DOHH2 (cell line): ENCODE results near the gene BTG4.
A peak's percentile ranks its signal among the peaks of the same experiment; 100 is the strongest.

Source experiments
- H3F3A ChIP-seq: fragments of 200-600 bp; sonication (generic), shearing (Covaris generic); 2 replicates; pipeline ENCODE4 v1.6.0; 2016; ENCODE audit warnings: antibody characterized with exemption, mild to moderate bottlenecking; ENCODE audit not compliant: control insufficient read depth, insufficient read depth
- H3K27ac ChIP-seq: fragments of 200-600 bp; sonication (generic); 2 replicates; pipeline ENCODE4 v1.5.1; 2014; ENCODE audit warnings: low read depth, mild to moderate bottlenecking, low read length, moderate library complexity
- H3K27me3 ChIP-seq: fragments of 200-600 bp; sonication (generic); 2 replicates; pipeline ENCODE4 v1.6.1; 2014; ENCODE audit warnings: mild to moderate bottlenecking, low read length, mixed read lengths; ENCODE audit not compliant: control insufficient read depth
- H3K36me3 ChIP-seq: fragments of 200-600 bp; sonication (generic); 2 replicates; pipeline ENCODE4 v1.6.1; 2014; ENCODE audit warnings: mild to moderate bottlenecking, low read length, moderate library complexity, mixed read lengths; ENCODE audit not compliant: control insufficient read depth
- H3K4me1 ChIP-seq: fragments of 200-600 bp; sonication (generic); 2 replicates; pipeline ENCODE4 v1.6.1; 2014; ENCODE audit warnings: mild to moderate bottlenecking, low read length, mixed read lengths; ENCODE audit not compliant: control insufficient read depth
- H3K4me2 ChIP-seq: fragments of 200-600 bp; sonication (generic); 2 replicates; pipeline ENCODE4 v1.6.0; 2014; ENCODE audit warnings: mild to moderate bottlenecking, low read length, moderate library complexity
- H3K4me3 ChIP-seq: fragments of 200-600 bp; sonication (generic); 2 replicates; pipeline ENCODE4 v1.5.1; 2014; ENCODE audit warnings: mild to moderate bottlenecking, low read length, mixed read lengths
- H3K79me2 ChIP-seq: fragments of 200-600 bp; sonication (generic); 2 replicates; pipeline ENCODE4 v1.6.1; 2014; ENCODE audit warnings: mild to moderate bottlenecking, low read length, mixed read lengths; ENCODE audit not compliant: control insufficient read depth
- H3K9me2 ChIP-seq: fragments of 200-600 bp; sonication (generic); replicated peaks from 2 replicates; pipeline ENCODE4 v1.6.1; 2014; ENCODE audit warnings: mild to moderate bottlenecking, low read length, mixed read lengths; ENCODE audit not compliant: control insufficient read depth
- H3K9me3 ChIP-seq: fragments of 200-600 bp; sonication (generic); 2 replicates; pipeline ENCODE4 v1.6.1; 2014; ENCODE audit warnings: antibody characterized with exemption, low read length, mixed read lengths; ENCODE audit not compliant: control insufficient read depth, insufficient read depth
- H4K20me1 ChIP-seq: fragments of 200-600 bp; sonication (generic); 2 replicates; pipeline ENCODE4 v1.6.0; 2014; ENCODE audit warnings: low read depth, mild to moderate bottlenecking, antibody characterized with exemption, low read length, moderate library complexity; ENCODE audit not compliant: control insufficient read depth, insufficient read depth
- EZH2phosphoT487 ChIP-seq: fragments of 200-600 bp; sonication (generic); IDR thresholded peaks from 2 replicates; pipeline ENCODE4 v1.6.1; 2017; ENCODE audit warnings: borderline replicate concordance, mild to moderate bottlenecking, antibody characterized with exemption, low read length, moderate library complexity, mixed read lengths
- TF ChIP-seq, protein P1 (sequence below): fragments of 200-600 bp; sonication (generic); IDR thresholded peaks from one replicate; pipeline ENCODE4 v1.5.1; 2014; ENCODE audit warnings: antibody characterized with exemption, mild to moderate bottlenecking, low read depth, low read length; ENCODE audit not compliant: poor library complexity, severe bottlenecking

BTG4 gene

DNA sequence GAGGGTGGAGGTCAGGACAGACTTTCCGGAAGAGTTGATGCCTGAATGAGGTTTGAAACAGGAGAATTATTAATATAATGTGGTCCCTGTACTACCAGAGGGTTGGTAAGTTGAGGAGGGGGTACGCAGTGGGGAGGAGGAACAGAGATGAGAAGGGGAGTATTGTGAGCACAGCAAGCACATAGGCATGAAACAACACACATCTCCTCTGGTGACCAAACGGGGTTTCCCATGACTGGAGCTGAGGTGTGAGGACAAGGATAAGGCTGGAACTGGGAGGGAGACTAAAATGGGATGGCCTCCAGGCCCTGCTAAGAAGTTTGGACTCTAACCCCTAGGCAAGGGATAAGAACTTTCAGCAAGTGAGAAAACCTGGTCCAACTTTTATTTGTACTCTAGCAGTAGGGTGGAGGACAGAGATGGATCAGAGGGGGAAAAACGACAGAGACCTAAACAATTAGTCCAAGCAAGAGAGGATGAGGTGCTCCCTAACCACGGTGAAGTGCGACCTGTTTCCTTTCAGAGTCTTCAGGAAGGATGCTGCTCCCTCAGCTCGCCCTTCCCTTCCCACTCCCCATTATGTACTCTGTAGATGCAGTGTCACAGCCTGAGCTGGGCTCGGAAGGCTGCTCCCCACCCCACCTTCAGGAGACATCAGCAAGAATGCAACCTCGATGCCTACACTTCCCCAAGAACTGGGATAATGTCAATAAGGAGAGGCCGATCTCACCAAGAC lies 59.2 kb downstream of the BTG4 start:
- Histone ChIP-seq H3K27me3 (peaks cover 33% of the 10 kb centered on the region), H3K9me2 (no peaks in the 10 kb centered on the region), H3K27ac (no peak overlapping the region), H3K79me2 (no peaks in the 10 kb centered on the region), H4K20me1 (no peaks in the 10 kb centered on the region), H3K4me1 (peaks cover 18% of the 10 kb centered on the region), H3K4me2 (no peak overlapping the region), H3K9me3 (no peaks in the 10 kb centered on the region), H3K36me3 (no peaks in the 10 kb centered on the region), H3K4me3 (no peak overlapping the region), H3F3A (no peaks in the 10 kb centered on the region)
- TF ChIP-seq, protein P1, sequence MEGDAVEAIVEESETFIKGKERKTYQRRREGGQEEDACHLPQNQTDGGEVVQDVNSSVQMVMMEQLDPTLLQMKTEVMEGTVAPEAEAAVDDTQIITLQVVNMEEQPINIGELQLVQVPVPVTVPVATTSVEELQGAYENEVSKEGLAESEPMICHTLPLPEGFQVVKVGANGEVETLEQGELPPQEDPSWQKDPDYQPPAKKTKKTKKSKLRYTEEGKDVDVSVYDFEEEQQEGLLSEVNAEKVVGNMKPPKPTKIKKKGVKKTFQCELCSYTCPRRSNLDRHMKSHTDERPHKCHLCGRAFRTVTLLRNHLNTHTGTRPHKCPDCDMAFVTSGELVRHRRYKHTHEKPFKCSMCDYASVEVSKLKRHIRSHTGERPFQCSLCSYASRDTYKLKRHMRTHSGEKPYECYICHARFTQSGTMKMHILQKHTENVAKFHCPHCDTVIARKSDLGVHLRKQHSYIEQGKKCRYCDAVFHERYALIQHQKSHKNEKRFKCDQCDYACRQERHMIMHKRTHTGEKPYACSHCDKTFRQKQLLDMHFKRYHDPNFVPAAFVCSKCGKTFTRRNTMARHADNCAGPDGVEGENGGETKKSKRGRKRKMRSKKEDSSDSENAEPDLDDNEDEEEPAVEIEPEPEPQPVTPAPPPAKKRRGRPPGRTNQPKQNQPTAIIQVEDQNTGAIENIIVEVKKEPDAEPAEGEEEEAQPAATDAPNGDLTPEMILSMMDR: no peak
- TF ChIP-seq EZH2phosphoT487: no peak

DNA sequence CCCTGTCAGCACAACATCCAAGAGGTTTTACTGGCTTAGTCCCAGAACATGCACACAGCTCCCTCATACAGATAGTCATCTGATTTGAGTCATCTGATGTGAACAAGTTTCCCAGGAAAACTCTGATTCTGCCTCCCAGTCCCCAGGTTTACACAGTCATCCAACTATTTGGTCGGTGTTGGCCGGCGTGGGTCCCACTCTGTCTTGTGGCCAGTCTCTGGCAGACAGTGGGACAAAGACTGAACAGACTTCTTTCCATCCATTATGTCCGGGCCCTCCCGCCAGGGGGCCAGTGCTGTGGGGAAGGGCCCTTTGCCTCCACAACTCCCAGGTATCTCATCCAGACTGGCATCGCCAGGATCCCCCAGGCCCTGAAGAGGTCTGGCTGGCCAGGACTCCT lies 60.0 kb downstream of the BTG4 start:
- Histone ChIP-seq H3K27ac (no peak overlapping the region), H3K79me2 (no peaks in the 10 kb centered on the region), H3K9me2 (no peaks in the 10 kb centered on the region), H3K9me3 (no peaks in the 10 kb centered on the region), H3K4me1 (peaks cover 18% of the 10 kb centered on the region), H3F3A (no peaks in the 10 kb centered on the region), H3K4me3 (no peak overlapping the region), H4K20me1 (no peaks in the 10 kb centered on the region), H3K36me3 (no peaks in the 10 kb centered on the region), H3K27me3 (peaks cover 25% of the 10 kb centered on the region), H3K4me2 (no peak overlapping the region)
- TF ChIP-seq, protein P1: no peak
- no peak for TF ChIP-seq EZH2phosphoT487

DNA sequence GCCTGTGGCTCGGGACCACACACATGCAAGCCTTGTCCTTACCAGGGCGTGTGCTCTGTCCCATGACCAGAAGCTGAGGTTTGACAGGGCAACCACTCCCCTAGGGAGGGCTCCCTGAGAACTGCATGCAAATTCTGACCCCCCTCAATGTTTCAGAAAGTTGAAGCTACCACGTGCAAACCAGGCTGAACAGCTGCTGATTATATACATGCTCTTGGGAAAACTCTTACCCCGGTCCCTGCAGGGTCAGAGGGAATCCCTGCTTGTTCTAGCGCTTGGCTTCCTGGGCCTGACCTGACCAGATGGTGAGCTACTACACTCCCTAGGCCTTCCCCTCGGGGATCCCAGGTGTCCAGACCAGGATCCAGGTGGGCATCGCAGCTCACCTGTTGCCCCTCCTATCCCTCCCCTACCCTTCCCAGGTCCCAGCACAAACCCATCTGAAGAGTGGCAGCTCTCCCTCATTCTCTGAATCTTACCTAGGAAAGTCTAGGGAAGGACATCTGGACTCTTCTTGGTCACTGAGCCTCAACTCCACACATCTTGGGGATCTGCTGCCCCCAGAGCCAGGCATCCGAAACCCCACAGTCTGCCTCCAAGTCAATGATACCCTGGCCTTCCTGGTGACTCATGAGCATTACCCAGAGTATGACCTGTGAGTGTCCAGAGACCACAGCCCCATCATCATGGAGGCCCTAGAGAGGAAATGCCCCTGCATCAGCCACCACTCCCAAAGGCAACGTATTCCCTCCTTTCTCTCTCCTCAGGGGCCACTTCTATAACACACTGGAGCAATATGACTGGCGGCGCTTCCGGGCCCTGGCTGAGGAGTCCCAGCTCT lies 61.5 kb downstream of the BTG4 start:
- Histone ChIP-seq H4K20me1 (no peaks in the 10 kb centered on the region), H3K36me3 (no peaks in the 10 kb centered on the region), H3K79me2 (no peaks in the 10 kb centered on the region), H3K4me3 (no peak overlapping the region; the same call in 1 of the 2 replicates), H3K27ac (no peak overlapping the region), H3K4me2 (peak overlapping the region; percentile 58), H3F3A (no peaks in the 10 kb centered on the region), H3K27me3 (peaks cover 17% of the 10 kb centered on the region), H3K9me3 (no peaks in the 10 kb centered on the region), H3K4me1 (peaks cover 31% of the 10 kb centered on the region), H3K9me2 (no peaks in the 10 kb centered on the region)
- TF ChIP-seq EZH2phosphoT487: no peak
- TF ChIP-seq, protein P1: no peak
